ENCODE measurements around the gene AFF3. TPM values are rescaled to one million over a fixed set of nuclear protein-coding genes. Genes with fewer than 3 reads are reported as not detected.

AFF3 gene
- total and polyA plus RNA-seq, 8 donors, result 1.4 to 78.8 (median 14.7) TPM

GRCh38 chr2:100039291-100039980 is 103.0 kb downstream of the AFF3 start:
- Histone ChIP-seq H3K36me3 (no peaks in the 10 kb centered on the region), H3K27ac (no peak overlapping the region), H3K27me3 (no peaks in the 10 kb centered on the region), H3K4me1 (peaks cover 0 to 29% (median 3%) of the 10 kb centered on the region in 4 donors), H3K9me3 (no peaks in the 10 kb centered on the region), H3K4me3 (no peak overlapping the region)
- WGBS, 5 donors, result 86 to 95% (median 91%) methylated on average over 7 of the region's 7 CpGs
- intact Hi-C loops (cut with DNase I; ENCODE audit: low total_unique reads), result no loop called here
- TF ChIP-seq POLR2A (IDR thresholded peaks at IDR 0.05), result no peak
- TF ChIP-seq POLR2AphosphoS5 (IDR thresholded peaks at IDR 0.05), result no peak
- TF ChIP-seq EP300 (IDR thresholded peaks at IDR 0.05), result no peak
- TF ChIP-seq, protein P1, sequence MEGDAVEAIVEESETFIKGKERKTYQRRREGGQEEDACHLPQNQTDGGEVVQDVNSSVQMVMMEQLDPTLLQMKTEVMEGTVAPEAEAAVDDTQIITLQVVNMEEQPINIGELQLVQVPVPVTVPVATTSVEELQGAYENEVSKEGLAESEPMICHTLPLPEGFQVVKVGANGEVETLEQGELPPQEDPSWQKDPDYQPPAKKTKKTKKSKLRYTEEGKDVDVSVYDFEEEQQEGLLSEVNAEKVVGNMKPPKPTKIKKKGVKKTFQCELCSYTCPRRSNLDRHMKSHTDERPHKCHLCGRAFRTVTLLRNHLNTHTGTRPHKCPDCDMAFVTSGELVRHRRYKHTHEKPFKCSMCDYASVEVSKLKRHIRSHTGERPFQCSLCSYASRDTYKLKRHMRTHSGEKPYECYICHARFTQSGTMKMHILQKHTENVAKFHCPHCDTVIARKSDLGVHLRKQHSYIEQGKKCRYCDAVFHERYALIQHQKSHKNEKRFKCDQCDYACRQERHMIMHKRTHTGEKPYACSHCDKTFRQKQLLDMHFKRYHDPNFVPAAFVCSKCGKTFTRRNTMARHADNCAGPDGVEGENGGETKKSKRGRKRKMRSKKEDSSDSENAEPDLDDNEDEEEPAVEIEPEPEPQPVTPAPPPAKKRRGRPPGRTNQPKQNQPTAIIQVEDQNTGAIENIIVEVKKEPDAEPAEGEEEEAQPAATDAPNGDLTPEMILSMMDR (IDR thresholded peaks at IDR 0.05), result no peak
- DNase-seq, result no peak

GRCh38 chr2:100038011-100038410 is 104.4 kb downstream of the AFF3 start:
- no peaks in the 10 kb centered on the region for H3K9me3 ChIP-seq
- DNase-seq, result no peak
- no peak overlapping the region for H3K27ac ChIP-seq
- intact Hi-C loops (cut with DNase I; ENCODE audit: low total_unique reads), result no loop called here
- no peaks in the 10 kb centered on the region for H3K36me3 ChIP-seq
- H3K4me3 ChIP-seq, result no peak overlapping the region
- WGBS, 5 donors, result 89 to 93% (median 91%) methylated on average over 6 of the region's 6 CpGs
- no peaks in the 10 kb centered on the region for H3K27me3 ChIP-seq
- H3K4me1 ChIP-seq, result peaks cover 0 to 33% (median 6%) of the 10 kb centered on the region in 4 donors
- TF ChIP-seq POLR2A (IDR thresholded peaks at IDR 0.05) (no peak), EP300 (IDR thresholded peaks at IDR 0.05) (no peak), POLR2AphosphoS5 (IDR thresholded peaks at IDR 0.05) (no peak)
- TF ChIP-seq, protein P1 (IDR thresholded peaks at IDR 0.05), result no peak

GRCh38 chr2:100036793-100037192 is 105.6 kb downstream of the AFF3 start:
- peak in 1 of 2 donors; percentile 30 for DNase-seq
- 27 to 79% (median 45%) methylated on average over 4 of the region's 4 CpGs for WGBS, 5 donors
- no peak for TF ChIP-seq POLR2AphosphoS5 (IDR thresholded peaks at IDR 0.05)
- TF ChIP-seq EP300 (IDR thresholded peaks at IDR 0.05), result no peak
- no peak for TF ChIP-seq POLR2A (IDR thresholded peaks at IDR 0.05)
- TF ChIP-seq, protein P1 (IDR thresholded peaks at IDR 0.05), result no peak
- Histone ChIP-seq H3K27me3 (no peaks in the 10 kb centered on the region), H3K4me3 (no peak overlapping the region), H3K36me3 (no peaks in the 10 kb centered on the region), H3K9me3 (no peaks in the 10 kb centered on the region), H3K4me1 (peaks cover 0 to 39% (median 11%) of the 10 kb centered on the region in 4 donors), H3K27ac (peak overlapping the region in 1 of 5 donors; percentile 15)
- intact Hi-C loops (cut with DNase I; ENCODE audit: low total_unique reads), result no loop called here

GRCh38 chr2:100036026-100036425 is 106.4 kb downstream of the AFF3 start:
- no peak overlapping the region for H3K27ac ChIP-seq
- DNase-seq, result no peak
- WGBS, 5 donors, result 67 to 84% (median 78%) methylated on average over 2 of the region's 2 CpGs
- peaks cover 0 to 40% (median 15%) of the 10 kb centered on the region in 4 donors for H3K4me1 ChIP-seq
- no peaks in the 10 kb centered on the region for H3K36me3 ChIP-seq
- H3K27me3 ChIP-seq, result no peaks in the 10 kb centered on the region
- no peaks in the 10 kb centered on the region for H3K9me3 ChIP-seq
- TF ChIP-seq, protein P1 (IDR thresholded peaks at IDR 0.05), result no peak
- no peak for TF ChIP-seq EP300 (IDR thresholded peaks at IDR 0.05)
- intact Hi-C loops (cut with DNase I; ENCODE audit: low total_unique reads), result no loop called here
- H3K4me3 ChIP-seq, result no peak overlapping the region

Measured in stomach (tissue), 9 donors.